ENCODE measurements around the gene LTBP4.

LTBP4 gene

DNA sequence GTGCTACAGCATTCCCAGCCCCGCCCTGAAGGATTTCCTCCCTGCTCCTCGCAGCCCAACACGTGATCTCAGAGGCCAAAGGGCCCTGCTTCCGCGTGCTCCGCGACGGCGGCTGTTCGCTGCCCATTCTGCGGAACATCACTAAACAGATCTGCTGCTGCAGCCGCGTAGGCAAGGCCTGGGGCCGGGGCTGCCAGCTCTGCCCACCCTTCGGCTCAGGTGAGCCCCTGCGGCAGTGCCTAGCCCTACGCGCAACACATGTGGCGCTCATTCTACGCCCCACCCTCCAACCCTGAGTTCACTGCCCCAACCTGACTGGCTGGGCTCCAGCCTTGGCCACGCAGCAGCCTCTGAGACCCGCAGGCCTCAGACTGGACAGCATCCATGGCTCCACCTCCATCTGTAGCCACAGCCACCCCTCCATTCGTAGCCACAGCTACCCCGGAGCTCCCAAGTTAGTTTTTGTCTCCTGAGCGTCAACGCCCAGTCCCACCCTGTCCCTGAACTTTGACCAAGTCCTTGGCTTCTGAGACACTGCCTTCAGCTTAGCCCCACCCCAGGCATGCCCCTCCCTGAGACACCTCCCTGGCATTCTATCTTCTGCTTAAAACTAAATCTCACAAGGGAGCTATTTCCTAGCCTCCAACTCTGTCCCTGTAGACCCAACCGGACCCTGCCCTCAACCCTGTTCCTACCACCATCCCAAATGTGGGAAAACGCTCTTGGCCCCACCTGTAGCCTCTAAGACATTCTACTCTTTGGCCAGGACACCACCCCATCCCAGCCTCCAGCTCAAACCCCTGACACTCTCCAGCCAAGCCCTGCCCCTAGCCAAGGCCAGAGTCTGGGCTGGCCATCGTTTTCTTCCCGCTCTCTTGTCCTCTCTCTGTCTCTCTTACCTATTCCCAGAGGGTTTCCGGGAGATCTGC lies 6.4 kb downstream of the LTBP4 start:
- Mint-ChIP-seq H3K27me3 (peaks cover 10 to 23% of the 10 kb centered on the region in 2 donors), H3K9me3 (peaks cover 2 to 3% of the 10 kb centered on the region in 2 donors), H3K27ac (peak overlapping the region; percentile 82), H3K4me3 (peak overlapping the region; percentile 25 to 27), H3K36me3 (peaks cover 0 to 2% of the 10 kb centered on the region in 2 donors), H3K4me1 (peaks cover 45 to 60% of the 10 kb centered on the region in 2 donors)
- no peak for ATAC-seq (replicated peaks)
- no peak for DNase-seq

DNA sequence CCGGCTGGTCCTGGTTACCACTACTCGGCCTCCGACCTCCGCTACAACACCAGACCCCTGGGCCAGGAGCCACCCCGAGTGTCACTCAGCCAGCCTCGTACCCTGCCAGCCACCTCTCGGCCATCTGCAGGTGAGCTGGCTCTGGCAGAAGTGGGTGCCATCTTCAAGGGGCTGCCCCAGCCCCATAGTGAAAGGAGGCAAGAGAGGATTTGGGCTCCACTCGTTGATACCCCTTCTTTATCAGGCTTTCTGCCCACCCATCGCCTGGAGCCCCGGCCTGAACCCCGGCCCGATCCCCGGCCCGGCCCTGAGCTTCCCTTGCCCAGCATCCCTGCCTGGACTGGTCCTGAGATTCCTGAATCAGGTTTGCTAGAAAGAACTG lies 7.1 kb downstream of the LTBP4 start:
- H3K9me3 Mint-ChIP-seq = peaks cover 2 to 3% of the 10 kb centered on the region in 2 donors
- DNase-seq = no peak
- peak overlapping the region; percentile 82 for H3K27ac Mint-ChIP-seq
- ATAC-seq (replicated peaks) = no peak
- H3K4me3 Mint-ChIP-seq = peak overlapping the region; percentile 3 to 26
- H3K27me3 Mint-ChIP-seq = peaks cover 6 to 23% of the 10 kb centered on the region in 2 donors
- H3K4me1 Mint-ChIP-seq = peaks cover 45 to 60% of the 10 kb centered on the region in 2 donors
- H3K36me3 Mint-ChIP-seq = peaks cover 0 to 2% of the 10 kb centered on the region in 2 donors

DNA sequence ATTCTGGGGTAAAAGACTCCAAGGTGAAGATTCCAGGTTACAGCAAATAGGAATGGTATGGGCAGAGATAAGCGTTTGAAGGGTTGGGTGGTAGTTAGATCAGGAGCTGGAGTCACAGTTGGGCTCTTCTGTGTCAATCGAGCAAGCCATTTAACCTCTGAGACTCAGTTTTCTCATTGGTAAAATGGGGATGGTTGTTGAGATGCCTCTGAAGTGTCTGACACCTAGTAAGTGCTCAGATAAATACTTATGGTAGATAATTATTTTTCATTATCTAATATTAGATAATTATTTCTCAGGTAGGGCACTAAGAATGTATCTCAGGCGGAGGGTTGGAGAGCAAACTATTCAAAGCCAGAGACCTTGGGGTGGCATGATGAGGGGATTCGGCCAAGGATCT lies 7.8 kb downstream of the LTBP4 start:
- Mint-ChIP-seq H3K27ac (peak overlapping the region; percentile 91), H3K36me3 (peaks cover 0 to 2% of the 10 kb centered on the region in 2 donors)

GRCh38 chr19:40609561-40610395 lies 8.6 kb downstream of the LTBP4 start:
- DNase-seq = peak; percentile 84
- Mint-ChIP-seq H3K27ac (peak overlapping the region; percentile 91), H3K4me3 (peak overlapping the region; percentile 80 to 86), H3K27me3 (peaks cover 0 to 14% of the 10 kb centered on the region in 2 donors), H3K36me3 (peaks cover 0 to 3% of the 10 kb centered on the region in 2 donors), H3K4me1 (peaks cover 45 to 58% of the 10 kb centered on the region in 2 donors), H3K9me3 (no peaks in the 10 kb centered on the region)
- peak; percentile 59 to 73 for ATAC-seq (replicated peaks)

More for the DNA sequence above, 7.8 kb downstream of the LTBP4 start:
- Mint-ChIP-seq H3K9me3 (peaks cover 2 to 3% of the 10 kb centered on the region in 2 donors), H3K4me3 (peak overlapping the region; percentile 80 to 86), H3K27me3 (peaks cover 3 to 18% of the 10 kb centered on the region in 2 donors), H3K4me1 (peaks cover 41 to 60% of the 10 kb centered on the region in 2 donors)
- ATAC-seq (replicated peaks) = no peak
- DNase-seq = no peak

DNA sequence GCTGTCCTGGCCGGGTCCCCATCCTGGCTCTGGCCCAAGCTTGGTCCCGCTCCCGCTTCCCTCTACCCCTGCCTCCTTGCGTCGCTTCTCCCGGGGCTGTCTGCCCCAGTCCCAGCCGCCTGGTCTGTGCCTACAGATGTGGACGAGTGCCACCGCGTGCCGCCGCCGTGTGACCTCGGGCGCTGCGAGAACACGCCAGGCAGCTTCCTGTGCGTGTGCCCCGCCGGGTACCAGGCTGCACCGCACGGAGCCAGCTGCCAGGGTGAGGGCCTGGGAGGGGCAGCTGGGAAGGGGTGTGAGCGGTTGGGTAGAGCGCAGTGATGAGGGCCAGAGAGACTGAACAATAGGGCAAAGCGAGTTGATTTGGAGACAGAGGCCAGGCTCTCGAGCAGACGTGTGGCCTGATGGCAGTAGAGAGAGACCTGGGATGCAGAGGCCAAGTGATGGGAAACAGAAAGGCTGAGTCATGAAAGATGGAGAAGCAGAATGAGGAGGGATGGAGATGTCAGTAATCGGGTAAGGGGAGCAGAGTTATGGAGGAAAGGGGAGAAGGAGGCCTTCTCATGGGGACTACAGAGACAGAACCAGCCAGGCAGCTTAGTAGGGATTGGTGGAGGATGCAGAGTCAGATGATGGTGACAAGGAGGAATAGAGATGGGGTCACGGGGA lies 9.4 kb downstream of the LTBP4 start:
- DNase-seq (no peak), ATAC-seq (replicated peaks) (peak; percentile 11 to 24)
- H3K4me1 Mint-ChIP-seq = peaks cover 45 to 56% of the 10 kb centered on the region in 2 donors
- peaks cover 0 to 4% of the 10 kb centered on the region in 2 donors for H3K36me3 Mint-ChIP-seq
- peak overlapping the region; percentile 91 for H3K27ac Mint-ChIP-seq
- no peaks in the 10 kb centered on the region for H3K9me3 Mint-ChIP-seq
- peaks cover 0 to 14% of the 10 kb centered on the region in 2 donors for H3K27me3 Mint-ChIP-seq
- H3K4me3 Mint-ChIP-seq = peak overlapping the region; percentile 80 to 86

DNA sequence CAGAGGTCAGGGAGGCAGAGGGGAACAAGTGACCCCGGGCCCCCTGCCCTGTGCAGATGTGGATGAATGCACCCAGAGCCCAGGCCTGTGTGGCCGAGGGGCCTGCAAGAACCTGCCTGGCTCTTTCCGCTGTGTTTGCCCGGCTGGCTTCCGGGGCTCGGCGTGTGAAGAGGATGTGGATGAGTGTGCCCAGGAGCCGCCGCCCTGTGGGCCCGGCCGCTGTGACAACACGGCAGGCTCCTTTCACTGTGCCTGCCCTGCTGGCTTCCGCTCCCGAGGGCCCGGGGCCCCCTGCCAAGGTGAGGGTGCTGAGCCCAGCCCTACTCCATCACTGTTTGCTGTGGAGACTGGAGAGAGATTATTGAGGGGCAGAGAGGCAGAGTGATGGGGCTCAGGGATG lies 9.9 kb downstream of the LTBP4 start:
- Mint-ChIP-seq H3K27me3 (peaks cover 0 to 14% of the 10 kb centered on the region in 2 donors), H3K9me3 (no peaks in the 10 kb centered on the region), H3K36me3 (peaks cover 4% of the 10 kb centered on the region in 2 donors), H3K4me3 (no peak overlapping the region), H3K4me1 (peaks cover 43 to 50% of the 10 kb centered on the region in 2 donors), H3K27ac (no peak overlapping the region)
- DNase-seq (no peak), ATAC-seq (replicated peaks) (no peak)

GRCh38 chr19:40611900-40612698 lies 10.9 kb downstream of the LTBP4 start:
- no peak for ATAC-seq (replicated peaks)
- DNase-seq = no peak
- Mint-ChIP-seq H3K27ac (no peak overlapping the region), H3K4me1 (peaks cover 42 to 49% of the 10 kb centered on the region in 2 donors), H3K36me3 (peaks cover 4 to 8% of the 10 kb centered on the region in 2 donors), H3K4me3 (no peak overlapping the region), H3K9me3 (no peaks in the 10 kb centered on the region), H3K27me3 (peaks cover 0 to 10% of the 10 kb centered on the region in 2 donors)

GRCh38 chr19:40612831-40613689 lies 11.9 kb downstream of the LTBP4 start:
- peaks cover 0 to 1% of the 10 kb centered on the region in 2 donors for H3K27me3 Mint-ChIP-seq
- H3K4me1 Mint-ChIP-seq = peaks cover 37 to 49% of the 10 kb centered on the region in 2 donors
- H3K9me3 Mint-ChIP-seq = no peaks in the 10 kb centered on the region
- peak overlapping the region; percentile 97 for H3K27ac Mint-ChIP-seq
- H3K36me3 Mint-ChIP-seq = peaks cover 4 to 6% of the 10 kb centered on the region in 2 donors
- H3K4me3 Mint-ChIP-seq = peak overlapping the region; percentile 89 to 93
- DNase-seq = peak; percentile 70
- peak; percentile 20 to 28 for ATAC-seq (replicated peaks)

- no peaks in the 10 kb centered on the region for H3K9me3 Mint-ChIP-seq
- H3K4me3 Mint-ChIP-seq = peak overlapping the region; percentile 89 to 93
- peak overlapping the region; percentile 97 for H3K27ac Mint-ChIP-seq
- peak; percentile 80 for DNase-seq
- no peaks in the 10 kb centered on the region for H3K27me3 Mint-ChIP-seq
- peaks cover 34 to 45% of the 10 kb centered on the region in 2 donors for H3K4me1 Mint-ChIP-seq
- H3K36me3 Mint-ChIP-seq = peaks cover 4 to 6% of the 10 kb centered on the region in 2 donors
- ATAC-seq (replicated peaks) = peak; percentile 71 to 75
Observed at GRCh38 chr19:40613690-40614621, 12.8 kb downstream of the LTBP4 start.

DNA sequence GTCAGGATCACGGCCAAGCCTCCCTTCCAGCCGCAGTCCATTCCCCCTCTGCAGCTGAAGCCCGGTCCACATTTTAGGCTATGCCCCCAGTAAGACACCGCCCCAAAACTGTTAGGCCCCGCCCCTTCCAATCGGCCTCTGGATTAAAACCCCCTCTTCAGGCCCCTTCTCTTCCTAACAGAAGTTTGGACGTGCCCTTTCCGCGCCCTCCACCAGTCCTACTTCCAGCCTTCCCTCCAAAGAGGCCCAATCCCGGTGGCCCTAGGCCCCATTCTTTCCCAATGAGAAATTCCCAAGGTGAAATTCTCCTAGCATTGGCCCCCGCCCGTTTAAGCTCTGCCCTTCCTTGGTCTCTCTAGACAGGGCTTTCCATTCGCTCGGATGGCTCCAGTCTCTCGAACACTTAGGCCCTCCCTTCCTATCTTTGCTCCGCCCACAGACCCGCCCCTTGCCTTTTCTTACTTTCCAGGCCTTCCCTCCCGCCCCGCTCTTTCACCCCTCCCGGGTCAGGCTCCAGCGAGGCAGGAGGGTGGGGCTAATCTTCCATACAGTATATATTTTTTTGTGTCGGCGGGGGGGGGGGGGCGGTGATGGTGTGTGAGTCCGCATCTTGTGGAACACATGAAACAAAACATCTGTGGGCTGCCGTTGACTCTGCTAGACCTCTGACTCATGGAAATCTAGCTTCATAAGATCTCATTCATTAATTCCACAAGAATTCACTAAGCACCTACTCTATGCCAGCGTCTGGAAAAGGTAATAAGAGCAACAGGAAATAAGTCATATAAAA lies 13.6 kb downstream of the LTBP4 start:
- DNase-seq = peak; percentile 58
- Mint-ChIP-seq H3K4me3 (peak overlapping the region; percentile 89 to 93), H3K27me3 (no peaks in the 10 kb centered on the region), H3K9me3 (no peaks in the 10 kb centered on the region), H3K36me3 (peaks cover 11 to 13% of the 10 kb centered on the region in 2 donors), H3K27ac (peak overlapping the region; percentile 97), H3K4me1 (peaks cover 36 to 44% of the 10 kb centered on the region in 2 donors)
- peak in 1 of 2 donors; percentile 20 for ATAC-seq (replicated peaks)

- no peak overlapping the region for H3K4me3 Mint-ChIP-seq
- H3K36me3 Mint-ChIP-seq = peaks cover 15 to 20% of the 10 kb centered on the region in 2 donors
- H3K27ac Mint-ChIP-seq = no peak overlapping the region
- H3K4me1 Mint-ChIP-seq = peaks cover 26 to 33% of the 10 kb centered on the region in 2 donors
- no peak for DNase-seq
- H3K9me3 Mint-ChIP-seq = no peaks in the 10 kb centered on the region
- ATAC-seq (replicated peaks) = no peak
- H3K27me3 Mint-ChIP-seq = no peaks in the 10 kb centered on the region
Observed at GRCh38 chr19:40616178-40616577, 15.0 kb downstream of the LTBP4 start.
